GM23338 (cell line): ENCODE measurements around the gene UBE2H. TPM values are rescaled to one million over a fixed set of nuclear protein-coding genes. Genes with fewer than 3 reads are reported as not detected.

Experiments
- ATAC-seq: fragments of 200-7000 bp; cut with Tn5 transposase; 3 replicates; pipeline ENCODE4 v1.9.1; 2020
- DNase-seq: peaks from one replicate; pipeline ENCODE4 v3.0.0-alpha.2; 2015; ENCODE audit warnings: low spot score
- H2AFZ ChIP-seq: fragments of 200-600 bp; sonication (generic); 2 replicates; pipeline ENCODE4 v1.8.0; 2016; ENCODE audit warnings: antibody characterized with exemption, mild to moderate bottlenecking, moderate library complexity
- H3F3A ChIP-seq: fragments of 200-600 bp; sonication (generic); replicated peaks from 2 replicates; pipeline ENCODE4 v1.8.0; 2017; ENCODE audit warnings: antibody characterized with exemption, mixed run types, low read depth
- H3K27ac ChIP-seq: fragments of 200-600 bp; sonication (generic); 2 replicates; pipeline ENCODE4 v1.6.1; 2016; ENCODE audit warnings: low read depth
- H3K27me3 ChIP-seq: fragments of 200-600 bp; sonication (generic); 2 replicates; pipeline ENCODE4 v1.8.0; 2016; ENCODE audit warnings: mild to moderate bottlenecking, mixed run types, moderate library complexity; ENCODE audit not compliant: insufficient read depth
- H3K36me3 ChIP-seq: fragments of 200-600 bp; sonication (generic); 2 replicates; pipeline ENCODE4 v1.8.0; 2016; ENCODE audit warnings: mild to moderate bottlenecking; ENCODE audit not compliant: insufficient read depth
- H3K4me1 ChIP-seq: fragments of 200-600 bp; sonication (generic); 2 replicates; pipeline ENCODE4 v1.8.0; 2016; ENCODE audit warnings: mild to moderate bottlenecking, moderate library complexity; ENCODE audit not compliant: insufficient read depth
- H3K4me2 ChIP-seq: fragments of 200-600 bp; sonication (generic); 2 replicates; pipeline ENCODE4 v1.7.1; 2017; ENCODE audit warnings: mixed run types
- H3K4me3 ChIP-seq: fragments of 200-600 bp; sonication (generic); 2 replicates; pipeline ENCODE4 v1.6.1; 2016; ENCODE audit warnings: mixed run types
- H3K79me2 ChIP-seq: fragments of 200-600 bp; sonication (generic); replicated peaks from 2 replicates; pipeline ENCODE4 v1.8.0; 2017; ENCODE audit warnings: mild to moderate bottlenecking; ENCODE audit not compliant: insufficient read depth
- H3K9me2 ChIP-seq: fragments of 200-600 bp; sonication (generic); 2 replicates; pipeline ENCODE4 v1.8.0; 2017; ENCODE audit not compliant: insufficient read depth
- H4K20me1 ChIP-seq: fragments of 200-600 bp; sonication (generic); replicated peaks from 2 replicates; pipeline ENCODE4 v1.8.0; 2017; ENCODE audit warnings: mild to moderate bottlenecking; ENCODE audit not compliant: insufficient read depth
- H3K27ac Mint-ChIP-seq: 2 replicates; pipeline ENCODE4 v1.8.0; 2020; ENCODE audit warnings: inconsistent platforms, mild to moderate bottlenecking, moderate library complexity, mixed read lengths
- H3K27me3 Mint-ChIP-seq: 3 replicates; pipeline ENCODE4 v1.8.0; 2022; ENCODE audit warnings: low read depth, mild to moderate bottlenecking, moderate library complexity, mixed read lengths, inconsistent platforms; ENCODE audit not compliant: insufficient read depth, poor library complexity
- H3K36me3 Mint-ChIP-seq: 3 replicates; pipeline ENCODE4 v1.8.0; 2021; ENCODE audit warnings: low read depth, mild to moderate bottlenecking, inconsistent platforms, moderate library complexity, mixed read lengths
- H3K4me1 Mint-ChIP-seq: 3 replicates; pipeline ENCODE4 v1.8.0; 2020; ENCODE audit warnings: mild to moderate bottlenecking, inconsistent platforms, mixed read lengths
- H3K4me3 Mint-ChIP-seq: 3 replicates; pipeline ENCODE4 v1.8.0; 2021; ENCODE audit warnings: moderate library complexity, mild to moderate bottlenecking, inconsistent platforms, mixed read lengths
- H3K9me3 Mint-ChIP-seq: 3 replicates; pipeline ENCODE4 v1.8.0; 2020; ENCODE audit warnings: moderate library complexity, mild to moderate bottlenecking, inconsistent platforms, mixed read lengths
- CREB1 ChIP-seq: fragments of 250-450 bp; sonication (Bioruptor Pico); IDR thresholded peaks from 2 replicates; pipeline ENCODE4 v1.5.0; 2020; ENCODE audit warnings: low read depth, mild to moderate bottlenecking, moderate library complexity
- EZH2 ChIP-seq: fragments of 200-600 bp; sonication (generic); IDR thresholded peaks from one replicate; pipeline ENCODE4 v1.8.0; 2017; ENCODE audit warnings: antibody characterized with exemption, mild to moderate bottlenecking, low read depth; ENCODE audit not compliant: unreplicated experiment
- EZH2phosphoT487 ChIP-seq: fragments of 200-600 bp; sonication (generic); IDR thresholded peaks from one replicate; pipeline ENCODE4 v1.8.1; 2018; ENCODE audit warnings: antibody characterized with exemption; ENCODE audit not compliant: unreplicated experiment
- JUNB ChIP-seq: IDR thresholded peaks from one replicate; pipeline ENCODE4 v1.6.1; 2016; ENCODE audit warnings: antibody characterized with exemption; ENCODE audit not compliant: unreplicated experiment
- NANOG ChIP-seq: IDR thresholded peaks from 2 replicates; pipeline ENCODE4 v1.6.1; 2016; ENCODE audit warnings: antibody characterized with exemption, borderline replicate concordance
- POLR2AphosphoS5 ChIP-seq: IDR thresholded peaks from 2 replicates; pipeline ENCODE4 v1.6.1; 2016; ENCODE audit warnings: antibody characterized with exemption, low read depth
- STAT1 ChIP-seq: IDR thresholded peaks from one replicate; pipeline ENCODE4 v1.6.1; 2016; ENCODE audit warnings: antibody characterized with exemption; ENCODE audit not compliant: unreplicated experiment
- ZNF114 ChIP-seq: fragments of 250-450 bp; sonication (Bioruptor Pico); IDR thresholded peaks from 2 replicates; pipeline ENCODE4 v1.5.0; 2020; ENCODE audit warnings: mild to moderate bottlenecking, moderate library complexity
- ZNF331 ChIP-seq: fragments of 250-450 bp; sonication (Bioruptor Pico); IDR thresholded peaks from 2 replicates; pipeline ENCODE4 v1.5.0; 2020; ENCODE audit warnings: low read depth, mild to moderate bottlenecking, moderate library complexity
- ZNF462 ChIP-seq: fragments of 250-450 bp; sonication (Bioruptor Pico); IDR thresholded peaks from 2 replicates; pipeline ENCODE4 v1.5.0; 2020; ENCODE audit warnings: mild to moderate bottlenecking, moderate library complexity
- polyA plus RNA-seq: library from polyadenylated mRNA; unstranded; fragments of >200 nt; fragmentation: Nextera tagmentation; extraction: Ambion mirVana; gene quantifications from 2 replicates; pipeline ENCODE4 v1.2.1, GENCODE V29; 2016
- total RNA-seq: library from RNA; depleted of rRNA; stranded (reverse); fragments of >200 nt; shearing (Covaris generic); gene quantifications from 2 replicates; pipeline ENCODE4 v1.2.3, GENCODE V29; 2014
- TF ChIP-seq, protein P1 (sequence below), 2 experiments: fragments of 200-600 bp in 1 of 2; sonication (generic) in 1 of 2; conservative IDR thresholded peaks; 2 replicates each; pipeline versions ENCODE4 v1.5.1 to v1.6.1; 2016 to 2017; ENCODE audit warnings: antibody characterized with exemption in 2 of 2, low read depth in 2 of 2, mild to moderate bottlenecking in 2 of 2, moderate library complexity in 1 of 2
- TF ChIP-seq, protein P2 (sequence below): IDR thresholded peaks from one replicate; pipeline ENCODE4 v1.6.1; 2018; ENCODE audit warnings: antibody characterized with exemption; ENCODE audit not compliant: unreplicated experiment
- TF ChIP-seq, protein P3 (sequence below): IDR thresholded peaks from 2 replicates; pipeline ENCODE4 v1.6.1; 2016; ENCODE audit warnings: antibody characterized with exemption

The UBE2H gene
- total and polyA plus RNA-seq, 2 experiments from 2014 or later = 40.8 to 86.5 TPM

GRCh38 chr7:129943352-129943751, 9.4 kb downstream of the UBE2H start:
- ATAC-seq = no peak
- H3K9me2 ChIP-seq = no peaks in the 10 kb centered on the region
- H3K27me3 Mint-ChIP-seq = peaks cover 3% of the 10 kb centered on the region
- no peak for DNase-seq
- H3F3A ChIP-seq = 0 out of 2 replicates have a peak, but pooled peaks cover 1% of the 10 kb centered on the region
- H3K4me3 Mint-ChIP-seq = no peak overlapping the region
- no peaks in the 10 kb centered on the region for H3K27me3 ChIP-seq
- H3K4me1 ChIP-seq = peaks cover 15% of the 10 kb centered on the region
- no peak overlapping the region for H3K4me3 ChIP-seq
- H3K4me2 ChIP-seq = no peak overlapping the region
- peaks cover 4% of the 10 kb centered on the region; the same call in 1 of the 2 replicates for H3K36me3 ChIP-seq
- H4K20me1 ChIP-seq = peaks cover 27% of the 10 kb centered on the region; the same call in 1 of the 2 replicates
- no peak overlapping the region for H3K27ac ChIP-seq
- H3K79me2 ChIP-seq = peaks cover 98% of the 10 kb centered on the region
- no peak overlapping the region for H2AFZ ChIP-seq
- H3K27ac Mint-ChIP-seq = no peak overlapping the region
- H3K4me1 Mint-ChIP-seq = peaks cover 22% of the 10 kb centered on the region
- H3K36me3 Mint-ChIP-seq = peaks cover 40% of the 10 kb centered on the region
- TF ChIP-seq, protein P1, sequence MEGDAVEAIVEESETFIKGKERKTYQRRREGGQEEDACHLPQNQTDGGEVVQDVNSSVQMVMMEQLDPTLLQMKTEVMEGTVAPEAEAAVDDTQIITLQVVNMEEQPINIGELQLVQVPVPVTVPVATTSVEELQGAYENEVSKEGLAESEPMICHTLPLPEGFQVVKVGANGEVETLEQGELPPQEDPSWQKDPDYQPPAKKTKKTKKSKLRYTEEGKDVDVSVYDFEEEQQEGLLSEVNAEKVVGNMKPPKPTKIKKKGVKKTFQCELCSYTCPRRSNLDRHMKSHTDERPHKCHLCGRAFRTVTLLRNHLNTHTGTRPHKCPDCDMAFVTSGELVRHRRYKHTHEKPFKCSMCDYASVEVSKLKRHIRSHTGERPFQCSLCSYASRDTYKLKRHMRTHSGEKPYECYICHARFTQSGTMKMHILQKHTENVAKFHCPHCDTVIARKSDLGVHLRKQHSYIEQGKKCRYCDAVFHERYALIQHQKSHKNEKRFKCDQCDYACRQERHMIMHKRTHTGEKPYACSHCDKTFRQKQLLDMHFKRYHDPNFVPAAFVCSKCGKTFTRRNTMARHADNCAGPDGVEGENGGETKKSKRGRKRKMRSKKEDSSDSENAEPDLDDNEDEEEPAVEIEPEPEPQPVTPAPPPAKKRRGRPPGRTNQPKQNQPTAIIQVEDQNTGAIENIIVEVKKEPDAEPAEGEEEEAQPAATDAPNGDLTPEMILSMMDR (conservative IDR thresholded peaks at IDR 0.05; ENCODE audit: low read depth in 2 of 2) = no peak
- TF ChIP-seq, protein P2, sequence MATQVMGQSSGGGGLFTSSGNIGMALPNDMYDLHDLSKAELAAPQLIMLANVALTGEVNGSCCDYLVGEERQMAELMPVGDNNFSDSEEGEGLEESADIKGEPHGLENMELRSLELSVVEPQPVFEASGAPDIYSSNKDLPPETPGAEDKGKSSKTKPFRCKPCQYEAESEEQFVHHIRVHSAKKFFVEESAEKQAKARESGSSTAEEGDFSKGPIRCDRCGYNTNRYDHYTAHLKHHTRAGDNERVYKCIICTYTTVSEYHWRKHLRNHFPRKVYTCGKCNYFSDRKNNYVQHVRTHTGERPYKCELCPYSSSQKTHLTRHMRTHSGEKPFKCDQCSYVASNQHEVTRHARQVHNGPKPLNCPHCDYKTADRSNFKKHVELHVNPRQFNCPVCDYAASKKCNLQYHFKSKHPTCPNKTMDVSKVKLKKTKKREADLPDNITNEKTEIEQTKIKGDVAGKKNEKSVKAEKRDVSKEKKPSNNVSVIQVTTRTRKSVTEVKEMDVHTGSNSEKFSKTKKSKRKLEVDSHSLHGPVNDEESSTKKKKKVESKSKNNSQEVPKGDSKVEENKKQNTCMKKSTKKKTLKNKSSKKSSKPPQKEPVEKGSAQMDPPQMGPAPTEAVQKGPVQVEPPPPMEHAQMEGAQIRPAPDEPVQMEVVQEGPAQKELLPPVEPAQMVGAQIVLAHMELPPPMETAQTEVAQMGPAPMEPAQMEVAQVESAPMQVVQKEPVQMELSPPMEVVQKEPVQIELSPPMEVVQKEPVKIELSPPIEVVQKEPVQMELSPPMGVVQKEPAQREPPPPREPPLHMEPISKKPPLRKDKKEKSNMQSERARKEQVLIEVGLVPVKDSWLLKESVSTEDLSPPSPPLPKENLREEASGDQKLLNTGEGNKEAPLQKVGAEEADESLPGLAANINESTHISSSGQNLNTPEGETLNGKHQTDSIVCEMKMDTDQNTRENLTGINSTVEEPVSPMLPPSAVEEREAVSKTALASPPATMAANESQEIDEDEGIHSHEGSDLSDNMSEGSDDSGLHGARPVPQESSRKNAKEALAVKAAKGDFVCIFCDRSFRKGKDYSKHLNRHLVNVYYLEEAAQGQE = no peak
- TF ChIP-seq ZNF114 (no peak), NANOG (no peak), EZH2phosphoT487 (no peak), JUNB (no peak), EZH2 (no peak), CREB1 (CRISPR knock-in tag) (no peak), STAT1 (no peak), ZNF331 (no peak), POLR2AphosphoS5 (no peak), ZNF462 (CRISPR knock-in tag) (no peak)
- TF ChIP-seq, protein P3, sequence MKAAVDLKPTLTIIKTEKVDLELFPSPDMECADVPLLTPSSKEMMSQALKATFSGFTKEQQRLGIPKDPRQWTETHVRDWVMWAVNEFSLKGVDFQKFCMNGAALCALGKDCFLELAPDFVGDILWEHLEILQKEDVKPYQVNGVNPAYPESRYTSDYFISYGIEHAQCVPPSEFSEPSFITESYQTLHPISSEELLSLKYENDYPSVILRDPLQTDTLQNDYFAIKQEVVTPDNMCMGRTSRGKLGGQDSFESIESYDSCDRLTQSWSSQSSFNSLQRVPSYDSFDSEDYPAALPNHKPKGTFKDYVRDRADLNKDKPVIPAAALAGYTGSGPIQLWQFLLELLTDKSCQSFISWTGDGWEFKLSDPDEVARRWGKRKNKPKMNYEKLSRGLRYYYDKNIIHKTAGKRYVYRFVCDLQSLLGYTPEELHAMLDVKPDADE = no peak
- H3K9me3 Mint-ChIP-seq = peaks cover 3% of the 10 kb centered on the region; the same call in 1 of the 3 replicates
